AG09319 (cell line): ENCODE measurements around the gene LPAR3.

Experiments
- DNase-seq: peaks from one replicate; pipeline ENCODE4 v3.0.0-alpha.2; 2010; ENCODE audit warnings: low read depth; ENCODE audit errors: extremely low read depth
- CTCF ChIP-seq: IDR thresholded peaks from 2 replicates; pipeline ENCODE4 v1.5.1; 2011; ENCODE audit warnings: low read depth, mild to moderate bottlenecking, inconsistent platforms, low read length, moderate library complexity

Gene LPAR3

GRCh38 chr1:84769636-84770035, 123.4 kb downstream of the LPAR3 start:
- no peak for TF ChIP-seq CTCF
- no peak for DNase-seq

GRCh38 chr1:84768634-84769033, 124.4 kb downstream of the LPAR3 start:
- DNase-seq: no peak
- TF ChIP-seq CTCF: no peak

- no peak for DNase-seq
Measured at GRCh38 chr1:84763912-84764680, 128.9 kb downstream of the LPAR3 start.

GRCh38 chr1:84762664-84763063, 130.3 kb downstream of the LPAR3 start:
- no peak for TF ChIP-seq CTCF

More at GRCh38 chr1:84763912-84764680, 128.9 kb downstream of the LPAR3 start:
- TF ChIP-seq CTCF: no peak

More at GRCh38 chr1:84762664-84763063, 130.3 kb downstream of the LPAR3 start:
- DNase-seq: no peak
